CD4-positive, alpha-beta T cell treated with Interferon gamma for 1 hour (primary cell): ENCODE results near the gene CEBPB.
"Not testable (repeated sequence)": the region's sequence is repeated elsewhere in the genome, so short reads cannot be mapped to it uniquely, and the experiment has no call there.

Experiments used
- DNase-seq: peaks from one replicate; pipeline ENCODE4 v3.0.0-alpha.2; 2020

Gene CEBPB

GRCh38 chr20:50193836-50194421 is 3.3 kb downstream of the CEBPB start:
- DNase-seq = no peak

DNA sequence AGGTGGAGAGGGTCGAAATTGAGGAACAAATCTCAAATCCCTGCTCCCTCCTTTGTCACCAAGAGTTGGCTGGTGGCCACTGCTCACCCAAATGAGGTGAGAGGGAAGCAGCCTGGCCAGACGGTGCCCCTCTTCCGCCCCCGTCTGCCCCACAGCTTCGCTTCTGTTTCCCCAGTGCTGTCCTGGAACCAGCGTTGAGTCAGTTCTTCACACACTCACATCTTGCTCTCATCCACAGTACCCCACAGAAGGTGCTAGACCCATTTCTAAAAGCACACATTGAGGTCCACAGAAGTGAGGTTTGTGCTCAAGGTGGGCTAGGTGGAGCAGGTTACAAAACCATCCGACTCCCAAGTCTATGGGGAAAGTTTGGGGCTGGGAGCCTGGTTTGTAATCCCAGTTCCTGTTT is 3.8 kb downstream of the CEBPB start:
- no peak for DNase-seq

- DNase-seq = no peak
These were observed 4.3 kb downstream of the CEBPB start for GRCh38 chr20:50194831-50195523.

- DNase-seq = no peak
These were observed 5.0 kb downstream of the CEBPB start for GRCh38 chr20:50195524-50196120.

- no peak for DNase-seq
These were observed 5.6 kb downstream of the CEBPB start for GRCh38 chr20:50196248-50196647.

DNA sequence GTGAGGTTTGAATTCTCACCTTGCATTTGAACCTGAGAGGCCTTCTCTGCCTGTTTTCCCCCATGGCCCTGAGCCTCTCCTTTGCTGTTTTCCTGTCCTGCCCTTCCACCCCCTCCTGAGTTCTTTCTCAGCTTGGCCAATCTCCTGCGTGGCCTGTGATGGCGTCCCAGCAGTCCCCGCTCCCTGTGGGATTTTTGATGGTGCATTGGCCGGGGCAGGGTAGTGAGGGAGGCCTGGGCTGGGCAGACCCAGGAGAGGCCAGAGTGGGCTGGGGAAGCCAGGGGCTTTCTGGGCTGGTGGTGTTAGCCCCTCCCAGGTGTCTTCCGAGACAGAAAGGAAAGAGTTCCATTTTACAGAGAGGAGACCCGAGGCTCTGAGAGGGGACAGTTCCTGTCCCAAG is 6.3 kb downstream of the CEBPB start:
- no peak for DNase-seq

DNA sequence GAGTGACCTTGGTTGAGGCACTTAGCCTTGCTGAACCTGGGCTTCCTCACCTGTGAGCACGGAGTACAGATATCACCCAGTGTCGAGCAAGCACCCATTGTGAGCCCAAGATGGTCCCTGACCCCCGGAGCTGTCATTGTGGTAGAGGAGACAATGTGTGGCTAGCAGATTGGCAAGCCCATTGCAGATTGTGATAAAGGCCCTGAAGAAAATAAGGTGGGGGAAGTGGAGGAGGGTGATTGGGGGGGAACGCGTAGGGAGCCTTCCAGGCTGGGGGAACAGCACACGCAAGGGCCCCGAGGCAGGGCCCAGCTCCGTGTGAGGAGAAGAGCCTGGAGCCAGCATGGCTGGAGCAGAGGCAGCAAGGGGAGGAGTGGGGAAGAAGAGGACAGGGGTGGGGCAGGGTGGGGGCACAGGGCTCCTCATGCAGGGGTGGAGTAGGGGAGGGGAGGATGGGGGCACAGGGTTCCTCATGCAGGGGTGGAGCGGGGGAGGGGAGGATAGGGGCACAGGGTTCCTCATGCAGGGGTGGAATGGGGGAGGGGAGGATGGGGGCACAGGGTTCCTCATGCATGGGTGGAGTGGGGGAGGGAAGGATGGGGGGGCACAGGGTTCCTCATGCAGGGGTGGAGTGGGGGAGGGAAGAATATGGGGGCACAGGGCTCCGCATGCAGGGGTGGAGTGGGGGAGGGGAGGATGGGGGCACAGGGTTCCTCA is 7.0 kb downstream of the CEBPB start:
- no peak for DNase-seq

GRCh38 chr20:50198180-50198666 is 7.6 kb downstream of the CEBPB start:
- DNase-seq = no peak

DNA sequence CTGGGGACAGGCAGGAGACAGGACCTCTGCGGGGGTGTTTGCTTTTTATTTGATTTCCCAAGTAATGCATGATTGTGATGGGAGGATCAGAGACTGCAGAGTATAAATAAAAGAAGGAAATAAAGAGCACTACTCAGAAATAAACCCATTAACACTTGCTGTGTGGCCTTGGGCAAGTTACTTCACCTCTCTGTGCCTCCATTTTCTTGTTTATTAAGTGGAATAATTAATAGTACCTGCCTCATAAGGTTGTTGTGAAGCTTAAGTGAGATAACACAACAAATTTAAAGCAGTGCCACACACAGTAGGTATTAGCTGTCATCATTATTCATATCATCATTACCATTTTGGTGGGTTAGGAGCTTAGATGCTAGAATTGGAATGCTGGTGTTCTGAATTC is 8.1 kb downstream of the CEBPB start:
- DNase-seq = no peak

- DNase-seq = no peak
These were observed 9.1 kb downstream of the CEBPB start for GRCh38 chr20:50199703-50200102.

DNA sequence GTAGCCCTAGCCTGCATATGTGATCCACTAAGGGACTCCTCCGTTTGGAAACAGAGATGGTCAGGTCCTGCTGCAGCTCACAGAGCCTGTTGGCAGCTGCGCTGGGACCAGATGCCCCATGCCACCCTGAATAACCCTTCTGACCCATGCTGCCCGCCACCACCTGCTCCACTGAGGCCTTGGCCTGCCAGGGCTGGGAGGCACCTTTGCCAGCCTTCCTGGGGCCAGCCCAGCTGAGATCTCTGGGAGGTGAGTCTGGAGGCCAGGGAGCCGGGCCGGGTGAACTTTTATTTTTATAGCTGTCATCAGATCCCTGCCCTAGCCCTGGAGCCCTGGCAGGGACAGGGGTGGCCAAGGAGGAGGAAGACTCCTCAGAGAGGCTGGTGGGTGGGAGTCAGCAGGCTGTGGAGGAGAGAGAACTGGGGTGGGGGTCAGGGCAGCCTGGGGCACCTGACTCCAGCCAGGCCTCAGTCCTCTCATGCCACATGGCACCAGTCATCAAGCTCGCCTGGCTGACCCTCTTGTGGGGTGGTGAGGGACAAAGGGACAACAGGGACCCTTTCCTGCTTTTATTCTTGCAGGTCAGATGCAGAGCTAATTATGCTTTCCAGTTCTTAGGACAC is 10.0 kb downstream of the CEBPB start:
- no peak for DNase-seq

DNA sequence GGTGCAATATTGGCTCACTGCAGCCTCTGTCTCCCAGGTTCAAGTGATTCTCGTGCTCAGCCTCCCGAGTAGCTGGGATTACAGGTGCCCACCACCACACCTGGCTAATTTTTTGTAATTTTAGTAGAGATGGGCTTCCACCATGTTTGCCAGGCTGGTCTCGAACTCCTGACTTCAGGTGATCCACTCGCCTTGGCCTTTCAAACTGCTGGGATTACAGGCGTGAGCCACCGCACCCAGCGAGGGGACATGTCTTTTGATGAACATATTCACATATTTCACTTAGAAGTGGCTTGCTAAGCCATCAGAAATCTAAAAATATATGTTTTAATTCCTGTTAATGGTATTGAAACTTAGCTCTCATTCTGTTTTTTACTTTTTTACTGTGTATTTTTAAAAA is 11.1 kb downstream of the CEBPB start:
- DNase-seq = not testable (repeated sequence)

DNA sequence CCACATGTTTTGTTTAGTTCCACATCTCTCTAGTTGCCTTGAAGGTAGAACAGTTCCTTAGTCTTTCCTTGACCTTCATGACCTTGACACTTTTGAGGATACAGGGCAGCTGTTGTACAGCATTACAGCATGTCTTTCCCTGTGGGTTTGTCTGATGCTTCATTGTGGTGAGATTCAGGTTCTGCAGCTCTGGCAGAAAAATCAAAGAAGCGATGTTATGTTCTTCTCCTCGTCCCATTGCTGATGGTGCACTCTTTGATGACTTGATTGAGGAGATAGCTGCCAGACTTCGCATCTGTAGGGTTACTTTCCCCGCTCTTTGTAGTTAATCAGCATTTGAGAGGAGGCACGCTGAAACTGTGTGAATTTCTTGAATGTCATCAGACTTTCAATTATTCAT is 12.0 kb downstream of the CEBPB start:
- DNase-seq = no peak

GRCh38 chr20:50203951-50204937 is 13.6 kb downstream of the CEBPB start:
- DNase-seq = no peak

GRCh38 chr20:50207026-50207425 is 16.4 kb downstream of the CEBPB start:
- DNase-seq = no peak

GRCh38 chr20:50208085-50208491 is 17.5 kb downstream of the CEBPB start:
- DNase-seq = no peak

DNA sequence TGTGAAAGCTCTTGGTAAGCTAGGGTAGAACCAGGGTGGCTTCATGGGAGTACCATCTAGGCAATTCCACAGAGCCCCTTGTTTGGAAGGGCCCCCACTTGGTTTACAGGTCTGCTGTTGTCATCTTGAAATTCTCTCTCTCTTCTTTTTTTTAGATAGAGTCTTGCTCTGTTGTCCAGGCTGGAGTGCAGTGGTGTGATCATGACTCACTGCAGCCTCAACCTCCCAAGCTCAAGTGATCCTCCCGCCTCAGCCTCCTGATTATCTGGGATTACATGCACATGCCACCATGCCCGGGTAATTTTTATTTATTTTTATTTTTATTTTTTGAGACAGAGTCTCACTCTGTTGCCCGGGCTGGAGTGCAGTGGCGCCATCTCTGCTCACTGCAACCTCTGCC is 18.2 kb downstream of the CEBPB start:
- not testable (repeated sequence) for DNase-seq

DNA sequence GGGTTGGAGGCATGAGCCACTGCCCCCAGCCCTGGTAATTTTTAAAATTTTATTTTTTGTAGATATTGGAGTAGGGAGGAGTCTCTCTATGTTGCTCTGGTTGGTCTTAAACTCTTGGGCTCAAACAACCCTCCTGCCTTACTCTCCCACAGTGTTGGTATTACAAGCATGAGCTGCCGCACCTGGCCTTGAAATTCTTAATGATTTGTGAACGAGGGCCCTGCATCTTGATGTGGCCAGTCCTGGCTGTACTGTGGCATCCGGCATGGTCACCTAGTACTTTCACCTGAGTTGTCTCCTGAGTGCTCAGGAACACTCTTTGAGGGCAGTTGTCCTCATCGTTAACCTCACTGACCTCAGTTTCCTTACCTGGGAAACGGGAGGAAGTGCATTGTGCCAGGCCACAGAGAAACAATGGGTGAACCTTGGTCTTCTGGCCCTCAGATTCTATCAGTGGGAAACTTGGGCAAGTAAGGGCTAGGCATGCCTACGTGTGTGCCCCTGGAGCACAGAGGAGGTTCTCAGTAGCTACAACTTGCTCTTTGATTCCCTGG is 19.5 kb downstream of the CEBPB start:
- DNase-seq = no peak

DNA sequence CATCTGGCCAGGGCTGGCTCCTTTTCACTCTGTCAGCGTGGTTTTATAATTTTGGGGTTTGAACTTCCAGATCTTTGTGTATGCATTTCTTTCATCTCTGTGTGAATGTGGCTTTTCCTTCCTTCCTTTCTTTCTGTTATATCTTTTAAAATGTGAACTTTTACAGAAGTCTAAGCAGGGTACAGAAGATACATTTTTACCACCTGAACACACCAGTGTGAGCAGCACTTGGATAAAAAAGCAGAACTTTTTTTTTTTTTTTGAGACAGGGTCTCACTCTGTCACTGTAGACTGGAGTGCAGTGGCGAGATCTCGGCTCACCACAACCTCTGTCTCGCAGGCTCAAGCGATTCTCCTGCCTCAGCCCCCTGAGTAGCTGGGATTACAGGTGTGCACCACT is 20.5 kb downstream of the CEBPB start:
- no peak for DNase-seq

- no peak for DNase-seq
These were observed 23.0 kb downstream of the CEBPB start for GRCh38 chr20:50213531-50214106.
